ENCODE data around the gene TMEM204. TPM values are rescaled to one million over a fixed set of nuclear protein-coding genes. Genes with fewer than 3 reads are reported as not detected.

The TMEM204 gene
- total and polyA plus RNA-seq, 9 donors: 6.5 to 35.5 (median 13.8) TPM

- no peaks in the 10 kb centered on the region for H3K27me3 ChIP-seq
- TF ChIP-seq EP300 (IDR thresholded peaks at IDR 0.05) (no peak), CTCF (IDR thresholded peaks at IDR 0.05) (no peak), POLR2A (IDR thresholded peaks at IDR 0.05) (no peak)
- no peaks in the 10 kb centered on the region for H3K9me3 ChIP-seq
- intact Hi-C loops (cut with DNase I): loop anchor here in 1 of 4 donors (5.0 kb wide), 1 partner anchor 715 kb away; no protein-coding TSS in a partner anchor
- H3K4me3 ChIP-seq: no peak overlapping the region
- DNase-seq: no peak
- peak overlapping the region; percentile 54 to 85 for H3K27ac ChIP-seq
- H3K4me1 ChIP-seq (ENCODE audit: insufficient read depth): peaks cover 23% of the 10 kb centered on the region
- no peaks in the 10 kb centered on the region for H3K36me3 ChIP-seq
- 57 to 71% (median 66%) methylated on average over 10 of the region's 10 CpGs for WGBS, 3 donors
These were observed 695 bp upstream of the TMEM204 start for GRCh38 chr16:1532771-1533170.

- peak overlapping the region; percentile 41 for H3K4me3 ChIP-seq
- H3K4me1 ChIP-seq (ENCODE audit: insufficient read depth): peaks cover 16% of the 10 kb centered on the region
- TF ChIP-seq EP300 (IDR thresholded peaks at IDR 0.05) (no peak), POLR2A (IDR thresholded peaks at IDR 0.05) (no peak), CTCF (IDR thresholded peaks at IDR 0.05) (no peak)
- WGBS, 3 donors: 15 to 20% (median 15%) methylated on average over 38 to 57 of the region's 57 CpGs
- peak overlapping the region; percentile 54 to 85 for H3K27ac ChIP-seq
- no peaks in the 10 kb centered on the region for H3K27me3 ChIP-seq
- H3K36me3 ChIP-seq: no peaks in the 10 kb centered on the region
- intact Hi-C loops (cut with DNase I): loop anchor here in 1 of 4 donors (5.0 kb wide), 1 partner anchor 717 kb away; no protein-coding TSS in a partner anchor
- no peaks in the 10 kb centered on the region for H3K9me3 ChIP-seq
- DNase-seq: peak in 4 of 5 donors; percentile 42 to 65 (median 54)
These were observed 855 bp downstream of the TMEM204 start for GRCh38 chr16:1534021-1535020.

GRCh38 chr16:1535391-1536291 is 2.2 kb downstream of the TMEM204 start:
- intact Hi-C loops (cut with DNase I): no loop called here

GRCh38 chr16:1536601-1537000 is 3.1 kb downstream of the TMEM204 start:
- Histone ChIP-seq H3K9me3 (no peaks in the 10 kb centered on the region), H3K36me3 (no peaks in the 10 kb centered on the region), H3K4me3 (no peak overlapping the region), H3K27me3 (no peaks in the 10 kb centered on the region), H3K4me1 (ENCODE audit: insufficient read depth) (peaks cover 16% of the 10 kb centered on the region), H3K27ac (no peak overlapping the region)
- peak in 1 of 5 donors; percentile 19 for DNase-seq
- 77 to 84% (median 79%) methylated on average over 13 of the region's 13 CpGs for WGBS, 3 donors
- TF ChIP-seq EP300 (IDR thresholded peaks at IDR 0.05) (no peak), POLR2A (IDR thresholded peaks at IDR 0.05) (no peak), CTCF (IDR thresholded peaks at IDR 0.05) (no peak)
- intact Hi-C loops (cut with DNase I): no loop called here

More at GRCh38 chr16:1535391-1536291, 2.2 kb downstream of the TMEM204 start:
- 31 to 48% (median 39%) methylated on average over 39 of the region's 39 CpGs for WGBS, 3 donors
- Histone ChIP-seq H3K27ac (peak overlapping the region; percentile 21 to 22), H3K4me1 (ENCODE audit: insufficient read depth) (peaks cover 16% of the 10 kb centered on the region), H3K36me3 (no peaks in the 10 kb centered on the region), H3K4me3 (peak overlapping the region; percentile 41), H3K9me3 (no peaks in the 10 kb centered on the region), H3K27me3 (no peaks in the 10 kb centered on the region)
- no peak for TF ChIP-seq EP300 (IDR thresholded peaks at IDR 0.05)
- DNase-seq: peak in 2 of 5 donors; percentile 40 to 61

Data from ovary (tissue), 9 donors.